Uterus (tissue), 2 donors: Measurements from ENCODE around the gene SPAG5.

Source experiments
- CTCF ChIP-seq, 4 experiments: fragments of 200-600 bp in 2 of 4; fragments of 450-650 bp in 2 of 4; sonication (generic) in 2 of 4; IDR thresholded peaks; one replicate each; pipeline ENCODE4 v1.5.1; 2016 to 2019; ENCODE audit warnings: antibody characterized with exemption in 4 of 4, mild to moderate bottlenecking in 2 of 4, moderate library complexity in 1 of 4
- POLR2A ChIP-seq, 2 donors: fragments of 450-650 bp; IDR thresholded peaks; one replicate each; pipeline ENCODE4 v1.6.1; 2016; ENCODE audit warnings: antibody characterized with exemption in 2 of 2, mild to moderate bottlenecking in 1 of 2, moderate library complexity in 1 of 2

DNA sequence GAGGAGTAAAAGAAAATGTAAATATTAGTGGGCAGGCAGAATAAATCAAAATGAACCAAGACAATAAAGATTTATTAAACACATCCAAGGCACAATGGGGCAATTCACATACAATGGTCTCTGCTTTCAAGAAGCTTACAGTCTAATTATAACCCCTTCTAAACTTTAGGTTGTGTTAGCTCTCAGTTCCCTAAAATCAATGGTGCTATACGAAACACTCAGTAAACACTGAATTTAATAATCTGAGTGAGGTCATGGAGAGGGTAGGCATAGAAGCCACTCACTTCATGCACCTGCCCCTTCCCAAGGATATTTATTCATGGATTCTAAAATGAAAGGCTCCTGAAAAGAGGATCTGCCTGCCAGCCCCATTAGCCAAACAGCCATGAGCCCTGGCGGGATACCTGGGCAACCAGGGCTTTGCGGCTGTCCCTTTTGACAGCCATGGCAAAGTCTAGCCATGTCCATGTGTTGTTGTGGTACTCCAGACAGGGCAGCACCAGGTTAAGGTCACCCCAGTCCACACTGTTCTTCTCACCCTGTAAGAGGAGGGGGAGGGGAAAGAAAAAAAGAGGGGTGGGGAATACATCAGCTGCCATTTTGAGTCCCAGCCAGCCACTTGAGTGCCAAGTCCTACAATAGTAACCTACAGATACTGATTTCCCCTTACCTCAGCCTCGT, 16.6 kb upstream of the SPAG5 start:
- TF ChIP-seq CTCF (IDR thresholded peaks at IDR 0.05) (no peak), POLR2A (IDR thresholded peaks at IDR 0.05) (no peak)
